Activated T-helper 1 cell treated with anti-CD3 and anti-CD28 coated beads, Interleukin-2, amount 50 U/mL, for 16 hours (primary cell): ENCODE measurements around the gene MADCAM1.

Experiments
- DNase-seq, 2 donors: peaks; one replicate each; pipeline ENCODE4 v3.0.0-alpha.2; 2020; ENCODE audit warnings: low read depth in 1 of 2, low spot score in 1 of 2

The MADCAM1 gene

GRCh38 chr19:488505-489417 is 7.5 kb upstream of the MADCAM1 start:
- peak; percentile 85 to 87 for DNase-seq

DNA sequence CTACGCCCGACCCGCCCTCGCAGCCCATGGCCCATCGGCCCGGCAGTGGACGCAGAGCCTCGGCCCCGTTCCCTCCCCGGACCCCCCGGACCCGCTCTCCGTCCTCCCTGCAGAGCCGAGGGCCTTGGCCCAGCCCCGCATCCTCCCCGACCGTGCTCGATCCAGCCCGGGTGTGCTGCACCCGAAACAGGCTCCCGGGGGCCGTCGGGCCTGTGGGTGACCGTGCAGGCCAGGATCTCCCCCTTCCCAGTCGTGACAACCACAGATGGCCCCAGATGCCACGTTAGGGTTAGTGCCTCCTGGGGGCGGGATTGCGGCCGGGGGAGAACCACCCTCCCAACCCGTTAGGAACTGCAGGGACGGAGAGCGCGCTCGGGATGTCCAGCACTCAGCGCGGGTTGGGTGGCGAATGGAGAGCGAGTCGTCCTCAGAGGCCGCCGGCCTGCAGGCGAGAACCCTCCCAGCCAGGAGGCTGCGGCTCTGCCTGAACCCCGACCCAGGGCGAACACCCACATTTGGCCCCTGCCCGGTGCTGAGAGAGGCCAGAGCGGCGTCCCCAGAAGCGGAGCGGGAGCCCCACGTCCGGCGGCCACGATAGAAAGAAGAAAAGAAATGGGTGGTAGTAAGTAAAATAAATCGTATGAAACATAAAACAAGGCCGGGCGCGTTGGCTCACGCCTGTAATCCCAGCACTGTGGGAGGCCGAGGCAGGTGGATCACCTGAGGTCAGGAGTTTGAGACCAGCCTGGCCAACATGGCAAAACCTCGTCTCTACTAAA is 6.7 kb upstream of the MADCAM1 start:
- DNase-seq = no peak

- no peak for DNase-seq
Measured at GRCh38 chr19:491146-491741, 5.0 kb upstream of the MADCAM1 start.

- peak in 1 of 2 donors; percentile 34 for DNase-seq
Measured at GRCh38 chr19:492091-492531, 4.2 kb upstream of the MADCAM1 start.

GRCh38 chr19:493391-494170 is 2.7 kb upstream of the MADCAM1 start:
- no peak for DNase-seq

GRCh38 chr19:494171-495080 is 1.9 kb upstream of the MADCAM1 start:
- no peak for DNase-seq

- DNase-seq = no peak
Measured at GRCh38 chr19:495081-495401, 1.2 kb upstream of the MADCAM1 start.

DNA sequence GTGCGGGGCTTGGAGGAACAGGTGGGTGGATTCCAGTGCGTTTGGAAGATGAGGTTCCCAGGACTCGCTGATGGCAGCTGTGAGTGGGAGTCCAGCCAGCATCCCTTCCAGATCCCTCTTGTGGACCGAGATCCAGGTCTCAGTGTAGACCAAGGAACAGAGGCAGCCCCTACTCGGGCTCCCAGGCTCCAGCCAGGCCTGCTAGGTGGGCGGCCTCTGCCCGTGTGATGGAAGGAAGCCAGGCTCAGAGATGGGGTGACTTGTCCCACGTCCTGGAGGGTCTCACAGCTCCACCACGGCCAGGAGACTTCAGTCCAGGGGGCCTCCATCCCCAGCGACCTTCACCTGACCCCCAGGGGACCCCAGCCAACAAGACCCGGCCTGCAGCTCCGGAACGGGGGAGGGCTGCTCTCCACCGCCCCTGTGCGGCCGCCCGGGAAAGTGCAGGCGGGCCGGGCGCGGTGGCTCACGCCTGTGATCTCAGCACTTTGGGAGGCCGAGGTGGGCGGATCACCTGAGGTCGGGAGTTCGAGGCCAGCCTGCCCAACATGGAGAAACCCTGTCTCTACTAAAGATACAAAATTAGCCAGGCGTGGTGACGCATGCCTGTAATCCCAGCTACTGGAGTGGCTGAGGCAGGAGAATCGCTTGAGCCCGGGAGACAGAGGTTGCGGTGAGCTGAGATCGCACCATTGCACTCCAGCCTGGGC is 729 bp upstream of the MADCAM1 start:
- DNase-seq = no peak

- no peak for DNase-seq
Measured at GRCh38 chr19:496986-497385, 700 bp downstream of the MADCAM1 start.

DNA sequence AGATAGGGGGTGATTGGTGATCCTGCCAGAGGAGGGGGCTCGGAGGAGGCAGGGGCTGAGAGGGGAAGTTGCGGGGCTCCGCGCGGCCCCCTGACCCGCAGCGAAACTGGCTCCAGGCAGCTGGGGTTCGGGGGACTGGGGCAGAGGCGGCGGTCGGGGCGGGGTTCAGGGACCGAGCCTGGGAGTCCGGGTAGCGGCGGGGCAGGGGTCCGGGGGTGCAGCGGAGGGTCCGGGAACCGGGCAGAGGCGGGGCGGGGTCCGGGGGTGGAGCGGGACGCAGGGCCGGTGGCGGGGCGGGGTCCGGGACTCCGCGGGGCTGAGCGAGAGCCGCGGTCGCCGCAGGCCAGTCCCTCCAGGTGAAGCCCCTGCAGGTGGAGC is 1.2 kb downstream of the MADCAM1 start:
- no peak for DNase-seq

DNA sequence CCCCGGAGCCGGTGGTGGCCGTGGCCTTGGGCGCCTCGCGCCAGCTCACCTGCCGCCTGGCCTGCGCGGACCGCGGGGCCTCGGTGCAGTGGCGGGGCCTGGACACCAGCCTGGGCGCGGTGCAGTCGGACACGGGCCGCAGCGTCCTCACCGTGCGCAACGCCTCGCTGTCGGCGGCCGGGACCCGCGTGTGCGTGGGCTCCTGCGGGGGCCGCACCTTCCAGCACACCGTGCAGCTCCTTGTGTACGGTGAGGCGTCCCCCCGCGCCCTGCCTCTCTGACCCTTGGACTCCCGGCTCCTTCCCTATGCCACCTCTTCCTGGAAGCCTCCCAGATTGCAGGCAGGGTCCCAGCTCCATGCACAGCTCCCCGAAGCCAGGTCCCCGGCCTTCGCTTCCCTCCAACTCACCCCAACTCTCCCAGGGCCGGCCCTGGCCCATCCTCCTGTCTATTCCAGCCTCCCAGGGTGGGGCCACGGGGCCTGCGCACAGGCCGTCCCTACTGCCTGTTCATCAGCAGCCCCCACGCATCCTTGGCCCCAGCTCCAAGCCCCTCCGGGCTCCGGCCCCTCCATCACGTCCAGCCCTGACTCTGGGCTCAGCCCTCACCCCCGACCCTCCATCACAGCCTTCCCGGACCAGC is 1.7 kb downstream of the MADCAM1 start:
- no peak for DNase-seq

DNA sequence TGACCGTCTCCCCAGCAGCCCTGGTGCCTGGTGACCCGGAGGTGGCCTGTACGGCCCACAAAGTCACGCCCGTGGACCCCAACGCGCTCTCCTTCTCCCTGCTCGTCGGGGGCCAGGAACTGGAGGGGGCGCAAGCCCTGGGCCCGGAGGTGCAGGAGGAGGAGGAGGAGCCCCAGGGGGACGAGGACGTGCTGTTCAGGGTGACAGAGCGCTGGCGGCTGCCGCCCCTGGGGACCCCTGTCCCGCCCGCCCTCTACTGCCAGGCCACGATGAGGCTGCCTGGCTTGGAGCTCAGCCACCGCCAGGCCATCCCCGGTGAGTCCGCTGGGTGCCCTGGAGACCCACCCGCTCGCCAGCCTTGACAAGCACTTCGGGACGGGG is 2.2 kb downstream of the MADCAM1 start:
- DNase-seq = no peak

DNA sequence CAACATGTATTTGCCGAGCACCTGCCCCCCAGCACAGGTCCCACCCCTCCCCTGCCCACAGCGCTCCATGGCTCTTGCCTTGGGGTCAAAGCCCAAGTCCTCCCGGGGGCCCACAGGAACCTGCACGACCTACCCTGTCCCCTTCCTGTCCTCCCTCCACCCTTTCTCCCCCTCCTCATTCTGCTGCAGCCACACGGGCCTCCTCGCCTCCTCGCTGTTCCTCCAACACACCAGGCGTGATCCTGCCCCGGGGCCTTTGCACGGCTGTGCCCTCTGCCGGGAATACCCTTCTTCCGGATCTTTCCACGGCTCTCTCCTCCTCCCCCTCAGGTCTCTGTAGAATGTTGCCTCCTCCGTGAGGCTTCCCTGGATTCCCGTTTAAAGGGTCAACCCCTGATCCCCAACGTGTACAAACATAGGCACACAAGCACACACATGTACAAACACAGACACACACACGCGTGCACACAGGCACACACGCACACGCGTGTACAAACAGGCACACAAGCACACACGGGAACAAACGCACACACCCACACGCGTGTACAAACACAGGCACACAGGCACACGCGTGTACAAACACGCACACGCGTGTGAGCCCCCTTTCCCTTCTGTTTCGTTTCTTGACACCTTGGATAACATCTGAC is 2.8 kb downstream of the MADCAM1 start:
- DNase-seq = no peak

DNA sequence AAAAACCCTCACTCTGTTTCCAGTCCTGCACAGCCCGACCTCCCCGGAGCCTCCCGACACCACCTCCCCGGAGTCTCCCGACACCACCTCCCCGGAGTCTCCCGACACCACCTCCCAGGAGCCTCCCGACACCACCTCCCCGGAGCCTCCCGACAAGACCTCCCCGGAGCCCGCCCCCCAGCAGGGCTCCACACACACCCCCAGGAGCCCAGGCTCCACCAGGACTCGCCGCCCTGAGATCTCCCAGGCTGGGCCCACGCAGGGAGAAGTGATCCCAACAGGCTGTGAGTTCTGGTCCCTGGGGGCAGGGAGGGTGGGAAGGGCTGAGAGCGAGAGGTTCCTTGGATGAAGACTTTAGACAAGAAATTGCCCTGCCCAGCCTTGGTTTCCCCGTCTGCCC is 5.4 kb downstream of the MADCAM1 start:
- DNase-seq = no peak

DNA sequence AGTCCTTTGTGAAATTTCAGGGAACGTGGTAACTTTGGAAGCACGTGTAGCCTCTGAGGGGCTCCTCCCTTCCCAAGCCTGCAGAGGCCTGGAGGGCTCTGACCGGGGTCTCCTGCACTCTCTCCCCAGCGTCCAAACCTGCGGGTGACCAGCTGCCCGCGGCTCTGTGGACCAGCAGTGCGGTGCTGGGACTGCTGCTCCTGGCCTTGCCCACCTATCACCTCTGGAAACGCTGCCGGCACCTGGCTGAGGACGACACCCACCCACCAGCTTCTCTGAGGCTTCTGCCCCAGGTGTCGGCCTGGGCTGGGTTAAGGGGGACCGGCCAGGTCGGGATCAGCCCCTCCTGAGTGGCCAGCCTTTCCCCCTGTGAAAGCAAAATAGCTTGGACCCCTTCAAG is 8.3 kb downstream of the MADCAM1 start:
- DNase-seq = no peak

DNA sequence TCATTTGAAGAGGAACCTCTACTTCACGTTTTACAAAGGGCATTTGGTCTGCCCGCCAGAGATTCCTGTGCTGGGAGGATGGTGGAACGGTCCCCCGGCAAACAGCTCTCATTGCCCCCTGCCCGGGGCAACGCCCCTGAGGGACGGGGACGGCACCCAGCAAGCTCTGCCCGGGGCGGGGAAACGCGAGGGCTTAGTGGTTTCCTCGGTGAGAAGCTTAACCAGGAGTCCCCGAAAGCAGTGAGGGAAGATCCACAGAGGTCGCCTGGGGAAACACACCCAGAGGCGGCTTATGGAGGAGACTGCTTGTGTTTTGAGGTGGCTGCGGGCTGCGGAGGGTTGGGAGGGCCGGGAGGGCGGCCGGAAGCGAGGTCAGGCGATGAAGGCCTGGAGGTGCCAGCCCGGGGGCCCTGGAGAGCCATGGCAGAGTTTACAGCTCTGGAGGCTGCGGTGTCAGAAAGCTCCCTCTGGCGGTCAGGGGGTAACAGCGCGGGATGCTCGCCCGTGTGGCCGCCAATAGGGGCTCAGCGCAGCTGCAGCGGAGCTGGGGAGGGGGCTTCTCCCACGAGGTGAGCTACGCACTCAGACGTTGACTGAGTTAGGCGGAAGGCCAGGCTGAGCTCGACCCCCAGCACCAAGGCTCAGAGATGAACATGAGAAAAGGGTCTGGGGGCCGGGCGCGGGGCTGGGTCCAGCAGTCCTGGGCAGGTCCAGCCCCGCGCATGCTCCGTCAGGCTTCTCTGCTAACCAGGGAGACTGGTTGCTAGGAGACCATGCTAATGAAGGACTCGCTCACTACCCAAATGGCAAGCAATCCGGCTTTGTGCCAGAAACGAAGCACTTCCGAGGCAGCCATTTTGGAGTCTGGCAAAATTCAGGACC is 10.4 kb downstream of the MADCAM1 start:
- DNase-seq = peak; percentile 83 to 87
